GM18507 (cell line): ENCODE measurements around the gene KRT5.

Experiments used
- DNase-seq: peaks from one replicate; pipeline ENCODE4 v3.0.0; 2011; ENCODE audit warnings: low read depth; ENCODE audit not compliant: insufficient read length; ENCODE audit errors: extremely low spot score
- FAIRE-seq: peaks from 2 replicates; lab custom pipeline; 2011; peaks lifted over from hg19 to GRCh38; lab: Jason Lieb, UNC

Gene KRT5

GRCh38 chr12:52519826-52520662 is at the start of gene KRT5:
TSS of gene KRT5 (minus strand) at chr12:52520394. CDS start at chr12:52520296, 98 bp downstream.
- DNase-seq: no peak

GRCh38 chr12:52568111-52568510 is 47.9 kb upstream of the KRT5 start:
- DNase-seq: no peak

More at GRCh38 chr12:52519826-52520662, at the start of gene KRT5:
- no peak for FAIRE-seq

GRCh38 chr12:52566847-52567291 is 46.7 kb upstream of the KRT5 start:
- FAIRE-seq (no peak), DNase-seq (no peak)

More at GRCh38 chr12:52568111-52568510, 47.9 kb upstream of the KRT5 start:
- FAIRE-seq: no peak

- DNase-seq (no peak), FAIRE-seq (no peak)
Measured at GRCh38 chr12:52564582-52564981, 44.4 kb upstream of the KRT5 start.

GRCh38 chr12:52561880-52562449 is 41.8 kb upstream of the KRT5 start:
- FAIRE-seq (no peak), DNase-seq (no peak)

GRCh38 chr12:52559979-52560378 is 39.8 kb upstream of the KRT5 start:
- DNase-seq (no peak), FAIRE-seq (no peak)

GRCh38 chr12:52558781-52559445 is 38.7 kb upstream of the KRT5 start:
- no peak for FAIRE-seq

GRCh38 chr12:52557476-52557875 is 37.3 kb upstream of the KRT5 start:
- no peak for FAIRE-seq
- DNase-seq: no peak

More at GRCh38 chr12:52558781-52559445, 38.7 kb upstream of the KRT5 start:
- DNase-seq: no peak

- no peak for FAIRE-seq
- DNase-seq: no peak
Measured at GRCh38 chr12:52555577-52555976, 35.4 kb upstream of the KRT5 start.

- no peak for DNase-seq
- FAIRE-seq: no peak
Measured at GRCh38 chr12:52552681-52553195, 32.5 kb upstream of the KRT5 start, which contains the start of gene KRT71. TSS of gene KRT71 (minus strand) at chr12:52553145. CDS start at chr12:52553077, 68 bp downstream.

- FAIRE-seq: no peak
- DNase-seq: no peak
Measured at GRCh38 chr12:52552055-52552454, 31.9 kb upstream of the KRT5 start.

- FAIRE-seq (no peak), DNase-seq (no peak)
Measured at GRCh38 chr12:52551216-52551865, 31.1 kb upstream of the KRT5 start.

GRCh38 chr12:52546126-52546525 is 25.9 kb upstream of the KRT5 start:
- no peak for FAIRE-seq

GRCh38 chr12:52543985-52544883 is 24.0 kb upstream of the KRT5 start:
- FAIRE-seq (no peak), DNase-seq (no peak)

More at GRCh38 chr12:52546126-52546525, 25.9 kb upstream of the KRT5 start:
- DNase-seq: no peak

GRCh38 chr12:52542785-52543318 is 22.7 kb upstream of the KRT5 start:
- FAIRE-seq (no peak), DNase-seq (no peak)

- FAIRE-seq (no peak), DNase-seq (no peak)
Measured at GRCh38 chr12:52542157-52542556, 22.0 kb upstream of the KRT5 start.

GRCh38 chr12:52541709-52542108 is 21.5 kb upstream of the KRT5 start:
- DNase-seq: no peak
- FAIRE-seq: no peak

GRCh38 chr12:52540531-52540930 is 20.3 kb upstream of the KRT5 start:
- FAIRE-seq (no peak), DNase-seq (no peak)
